DMS114 treated with DMSO at 0.1 percent for 48 hours (cell line): ENCODE results near the gene DMTF1.
"Not testable (repeated sequence)": the region's sequence is repeated elsewhere in the genome, so short reads cannot be mapped to it uniquely, and the experiment has no call there.

Experiments used
- DNase-seq: peaks from one replicate; lab custom pipeline; 2025; ENCODE audit not compliant: unreplicated experiment; lab: John Stamatoyannopoulos, UW

The DMTF1 gene

GRCh38 chr7:87220734-87221215 lies 68.5 kb downstream of the DMTF1 start:
- no peak for DNase-seq

GRCh38 chr7:87223666-87224065 lies 71.4 kb downstream of the DMTF1 start:
- DNase-seq, result no peak

- no peak for DNase-seq
Measured at GRCh38 chr7:87225696-87226095, 73.4 kb downstream of the DMTF1 start.

GRCh38 chr7:87226495-87226894 lies 74.2 kb downstream of the DMTF1 start:
- no peak for DNase-seq

GRCh38 chr7:87231258-87231657 lies 79.0 kb downstream of the DMTF1 start:
- no peak for DNase-seq

GRCh38 chr7:87231711-87232110 lies 79.5 kb downstream of the DMTF1 start:
- no peak for DNase-seq

GRCh38 chr7:87234949-87235348 lies 82.7 kb downstream of the DMTF1 start:
- DNase-seq, result no peak

GRCh38 chr7:87238464-87239051 lies 86.3 kb downstream of the DMTF1 start:
- not testable (repeated sequence) for DNase-seq

GRCh38 chr7:87245671-87246070 lies 93.4 kb downstream of the DMTF1 start:
- not testable (repeated sequence) for DNase-seq
